GM20000 (cell line): ENCODE measurements around the gene TRIM40.

Experiments
- DNase-seq: peaks from one replicate; pipeline ENCODE4 v3.0.0; 2012; ENCODE audit warnings: low spot score
- CTCF ChIP-seq: IDR thresholded peaks from 2 replicates; pipeline ENCODE4 v1.5.1; 2012; ENCODE audit warnings: mild to moderate bottlenecking, control low read depth; ENCODE audit errors: extremely low read depth, missing control alignments

TRIM40 gene

GRCh38 chr6:30097902-30098768, 37.8 kb upstream of the TRIM40 start:
- TF ChIP-seq CTCF = no peak
- peak; percentile 30 for DNase-seq

- TF ChIP-seq CTCF = no peak
- no peak for DNase-seq
Measured at GRCh38 chr6:30100154-30100553, 35.8 kb upstream of the TRIM40 start.

GRCh38 chr6:30100585-30101443, 35.1 kb upstream of the TRIM40 start:
- peak; percentile 49 for DNase-seq
- TF ChIP-seq CTCF = no peak

GRCh38 chr6:30101444-30102413, 34.2 kb upstream of the TRIM40 start:
- peak; percentile 89 for DNase-seq
- no peak for TF ChIP-seq CTCF

- TF ChIP-seq CTCF = no peak
- DNase-seq = peak; percentile 26
Measured at GRCh38 chr6:30102414-30102969, 33.4 kb upstream of the TRIM40 start.

GRCh38 chr6:30102970-30103871, 32.7 kb upstream of the TRIM40 start:
- TF ChIP-seq CTCF = peak; percentile 95
- DNase-seq = peak; percentile 93
